Stimulated activated CD4-positive, alpha-beta T cell treated with anti-CD3 and anti-CD28 coated beads, Interleukin-15, amount 100 ng/mL, for 48 hours (primary cell): ENCODE measurements around the gene CLEC3A.
"Not testable (repeated sequence)": the region's sequence is repeated elsewhere in the genome, so short reads cannot be mapped to it uniquely, and the experiment has no call there.

ENCODE experiments used
- DNase-seq, 2 donors: peaks; one replicate each; pipeline ENCODE4 v3.0.0-alpha.2; 2020; ENCODE audit warnings: low read depth in 2 of 2

CLEC3A gene

DNA sequence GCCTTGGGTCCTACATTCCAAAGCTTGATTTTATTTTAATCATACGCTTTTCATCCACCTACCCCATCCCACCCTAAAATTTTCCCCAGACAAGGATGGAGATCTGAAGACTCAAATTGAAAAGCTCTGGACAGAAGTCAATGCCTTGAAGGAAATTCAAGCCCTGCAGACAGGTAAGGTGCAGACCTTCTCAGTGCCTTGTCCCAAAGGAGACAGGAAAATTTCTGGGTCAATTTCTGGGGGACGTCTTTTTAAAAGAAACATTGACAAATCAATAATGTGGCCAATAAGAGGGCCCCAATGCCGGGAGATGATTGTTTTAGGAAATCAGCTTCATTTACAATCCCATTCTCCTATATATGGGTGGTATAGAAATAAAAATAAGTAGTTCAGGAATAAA lies 5.7 kb downstream of the CLEC3A start:
- no peak for DNase-seq

DNA sequence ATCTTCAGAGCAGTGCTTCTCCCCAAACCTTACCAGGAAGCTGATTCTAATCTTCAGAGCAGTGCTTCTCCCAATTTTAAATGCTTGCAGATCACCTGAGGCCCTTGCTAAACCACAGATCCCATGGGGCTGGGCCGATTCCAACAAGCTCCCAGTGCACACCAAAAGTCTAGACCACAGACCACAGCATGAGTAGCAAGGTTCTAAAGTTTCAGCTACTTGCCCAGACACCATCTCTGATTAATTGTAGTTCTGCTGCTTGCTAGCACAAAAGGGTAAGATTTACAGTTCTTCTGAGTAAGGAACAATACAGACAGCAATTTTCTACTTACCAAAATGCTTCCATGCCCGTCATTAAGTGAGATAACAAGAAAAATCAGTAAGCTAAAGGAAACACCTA lies 12.2 kb downstream of the CLEC3A start:
- DNase-seq, result no peak

DNA sequence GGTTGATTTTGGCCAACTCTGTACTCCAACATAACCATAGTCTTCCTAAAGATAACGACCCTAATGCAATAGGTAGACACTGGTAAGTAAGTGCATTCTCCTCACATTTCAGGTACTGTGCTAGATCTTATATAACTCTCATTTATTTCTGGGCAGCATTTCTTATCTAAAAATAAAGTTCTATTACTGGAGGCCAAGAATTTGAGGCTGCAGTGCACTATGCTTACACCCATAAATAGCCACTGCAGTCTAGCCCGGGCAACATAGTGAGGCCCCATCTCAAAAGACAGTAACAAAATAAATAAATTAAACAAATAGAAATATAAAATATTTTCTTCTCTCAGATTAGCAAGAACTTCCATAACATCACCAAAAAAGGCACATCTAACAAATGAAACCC lies 12.7 kb downstream of the CLEC3A start:
- DNase-seq, result no peak

DNA sequence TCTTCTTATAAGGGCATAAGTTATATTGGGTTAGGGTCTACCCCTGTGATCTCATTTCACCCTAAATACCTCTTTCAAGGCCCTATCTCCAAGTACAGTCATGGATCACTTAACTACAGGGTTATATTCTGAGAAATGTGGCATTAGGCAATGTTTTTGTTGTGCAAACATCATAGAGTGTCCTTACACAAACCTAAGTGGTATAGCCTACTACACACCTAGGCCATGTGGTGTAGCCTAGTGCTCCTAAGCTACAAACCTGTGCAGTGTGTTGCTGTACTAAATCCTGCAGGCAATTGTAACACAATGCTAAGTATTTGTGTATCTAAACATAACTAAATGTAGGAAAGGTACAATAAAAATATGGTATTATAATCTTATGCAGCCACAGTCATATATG lies 18.0 kb downstream of the CLEC3A start:
- no peak for DNase-seq

DNA sequence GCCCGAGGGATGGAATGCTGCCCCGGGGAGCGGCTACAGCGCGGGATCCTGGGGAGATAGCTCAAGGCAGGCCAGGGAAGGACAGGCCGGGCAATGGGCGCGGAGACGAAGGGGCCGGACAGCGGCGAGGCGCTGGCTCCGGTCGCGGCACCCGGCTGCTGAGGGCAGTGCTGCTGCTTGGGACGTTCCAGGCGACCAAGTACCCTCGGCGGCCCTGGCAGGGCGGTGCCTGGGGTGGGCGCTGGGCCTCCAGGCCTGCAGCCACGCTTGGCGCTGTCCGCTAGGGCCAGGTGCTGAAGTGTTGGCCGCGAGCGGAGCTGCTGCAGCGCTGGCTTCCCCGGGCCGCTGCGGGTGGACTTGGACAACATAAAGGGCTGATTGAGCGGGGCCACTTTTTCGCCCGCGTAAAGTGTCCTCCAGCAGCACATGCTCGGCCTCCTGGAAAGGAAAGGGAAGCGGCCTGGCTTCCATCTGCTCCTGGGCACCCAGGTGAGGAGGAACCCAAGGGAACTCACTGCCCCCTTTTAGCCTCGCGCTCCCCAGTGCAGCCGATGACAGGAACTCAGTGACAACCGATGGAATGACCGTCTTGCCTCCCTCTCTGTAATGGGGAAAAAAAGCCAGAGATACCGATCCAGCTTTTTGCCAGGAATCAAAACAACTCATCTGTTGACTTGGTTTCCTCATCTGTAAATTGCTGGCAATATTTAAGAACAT lies 23.7 kb downstream of the CLEC3A start:
- peak in 1 of 2 donors; percentile 14 for DNase-seq

DNA sequence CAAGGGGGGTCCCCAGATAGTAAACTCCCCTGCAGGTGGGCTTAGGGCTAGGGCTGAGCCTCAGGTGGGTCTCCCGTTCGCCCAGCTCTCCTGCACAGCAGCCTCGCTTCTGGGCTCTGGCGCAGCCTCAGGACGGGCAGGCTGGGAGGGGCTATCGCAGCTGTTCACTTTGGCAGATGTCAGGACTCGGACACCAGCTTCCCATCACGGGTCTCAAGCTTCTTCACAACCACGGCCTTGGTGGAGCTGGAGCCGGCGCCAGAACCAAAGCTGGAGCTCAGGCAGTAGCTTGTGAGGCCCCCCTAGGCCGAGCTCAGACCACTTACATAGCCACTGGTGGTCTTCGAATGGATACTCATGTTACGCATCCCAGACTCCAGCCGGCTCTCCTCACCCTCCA lies 26.0 kb downstream of the CLEC3A start:
- no peak for DNase-seq

DNA sequence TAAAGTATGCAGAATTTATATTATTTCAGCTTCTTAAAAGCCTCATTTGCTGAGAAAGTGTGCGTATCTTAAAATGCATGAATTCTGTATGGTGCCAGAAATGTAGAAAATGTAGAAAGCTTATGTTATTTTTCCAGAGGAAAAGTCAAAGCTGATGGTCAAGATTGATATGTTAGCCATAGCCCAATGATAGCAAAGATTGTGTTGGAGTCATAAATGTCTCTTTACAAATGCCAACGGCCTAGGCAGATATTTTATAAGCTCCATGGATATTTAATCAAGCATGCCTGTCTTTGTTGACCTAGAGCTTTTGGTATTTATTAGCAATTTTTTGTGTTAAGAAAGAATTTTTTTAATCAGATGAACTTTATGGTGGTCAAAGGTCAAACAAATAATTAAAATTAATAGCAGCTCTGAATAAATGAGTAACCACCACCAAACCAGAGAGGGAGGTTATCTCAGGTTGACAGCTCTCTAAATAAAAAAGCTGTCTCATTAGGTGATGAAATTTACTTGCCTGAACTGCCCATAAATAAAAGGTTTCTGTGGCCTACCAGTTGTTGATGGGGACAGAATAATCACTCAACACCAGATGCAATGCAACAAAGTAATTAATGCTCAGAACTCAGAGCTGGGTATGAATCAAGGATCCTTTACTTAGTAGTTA lies 28.5 kb downstream of the CLEC3A start:
- no peak for DNase-seq

DNA sequence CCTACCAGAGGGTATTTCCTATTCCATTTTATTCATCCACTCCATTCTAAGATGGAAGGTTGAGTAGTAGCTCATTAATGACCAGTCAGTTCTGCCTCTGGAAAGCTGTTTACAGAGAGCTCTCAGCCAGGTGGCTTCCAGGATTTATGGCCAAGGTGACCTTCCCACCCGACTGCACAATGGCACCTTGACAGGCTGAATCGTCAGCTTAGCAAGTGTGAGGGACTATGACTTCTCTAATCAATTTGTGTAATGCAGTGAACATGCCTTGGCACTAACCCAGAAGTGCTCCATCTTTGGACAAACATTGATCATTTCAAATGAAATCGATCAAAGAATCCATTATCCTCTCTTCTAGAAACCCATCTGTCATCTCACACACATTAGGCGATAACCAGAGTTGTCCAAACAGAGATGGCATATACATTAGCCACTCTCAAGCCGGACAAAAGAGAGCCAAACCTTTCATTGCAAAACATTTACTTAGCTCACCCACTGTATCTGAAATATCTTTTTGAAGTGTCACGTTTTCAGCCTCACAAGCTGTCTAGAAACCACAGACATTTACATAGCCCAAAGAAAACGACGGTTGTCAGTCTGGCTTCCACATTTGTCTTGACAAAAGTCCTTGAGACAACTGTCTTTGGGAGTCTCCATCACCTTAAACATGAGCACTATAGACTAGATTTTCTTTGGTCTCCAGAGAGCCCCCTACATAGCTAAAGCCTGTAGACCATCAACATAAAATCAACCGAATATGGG lies 35.6 kb downstream of the CLEC3A start:
- no peak for DNase-seq

DNA sequence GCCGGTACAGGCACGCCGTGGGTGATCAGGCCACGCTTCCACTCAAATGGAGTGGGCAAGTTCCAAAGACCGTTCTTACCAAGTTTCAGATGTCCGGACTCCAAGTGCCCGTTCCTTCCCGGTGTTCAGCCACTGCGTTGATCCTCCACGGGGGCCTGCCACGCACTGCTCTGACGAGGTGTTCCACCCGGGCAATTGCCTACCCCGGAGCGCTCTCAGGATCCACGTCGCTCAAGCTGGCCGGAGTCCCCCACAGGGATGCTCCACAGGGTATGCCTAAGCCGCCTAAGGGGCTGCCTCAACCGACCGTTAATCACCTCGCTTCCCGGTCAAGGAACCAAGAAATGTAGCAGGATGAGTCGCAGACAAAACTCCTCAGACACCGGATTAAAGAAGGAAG lies 37.5 kb downstream of the CLEC3A start:
- not testable (repeated sequence) for DNase-seq

DNA sequence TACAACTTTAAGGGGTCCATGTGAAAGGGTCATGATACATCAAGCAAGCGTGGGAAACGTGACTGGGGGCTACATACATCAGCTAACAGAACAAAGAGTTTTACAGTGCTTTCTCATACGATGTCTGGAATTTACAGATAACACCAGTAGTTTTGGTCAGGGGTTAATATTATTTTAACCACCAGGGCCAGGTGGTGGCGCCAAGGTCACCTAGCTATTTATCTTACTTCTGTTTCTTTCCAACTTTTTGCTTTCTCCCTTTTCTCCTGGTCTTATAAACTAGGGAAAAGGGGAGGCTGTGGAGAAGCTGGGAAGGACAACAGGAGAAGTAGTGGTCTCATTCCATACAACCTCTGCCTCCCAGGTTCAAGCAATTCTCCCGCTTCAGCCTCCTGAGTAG lies 37.9 kb downstream of the CLEC3A start:
- DNase-seq, result no peak

DNA sequence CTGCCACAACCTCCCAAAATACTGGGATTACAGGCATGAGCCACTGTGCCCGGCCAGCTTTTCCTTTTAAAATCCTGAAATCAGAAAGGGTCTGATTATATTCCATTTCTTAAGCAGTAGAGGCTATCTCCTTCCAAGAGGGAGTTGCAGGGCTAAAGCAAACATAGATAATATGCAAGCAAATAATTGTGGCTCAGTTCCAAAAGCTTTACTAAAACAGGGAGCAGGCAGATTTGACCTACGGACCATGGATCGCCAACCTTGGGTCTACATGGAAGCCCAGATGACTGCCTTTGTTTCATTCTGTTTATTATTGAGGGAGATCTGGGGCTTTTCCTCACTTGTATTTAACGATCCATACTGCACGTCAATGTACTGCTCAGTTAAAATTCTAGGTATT lies 38.5 kb downstream of the CLEC3A start:
- DNase-seq, result no peak

DNA sequence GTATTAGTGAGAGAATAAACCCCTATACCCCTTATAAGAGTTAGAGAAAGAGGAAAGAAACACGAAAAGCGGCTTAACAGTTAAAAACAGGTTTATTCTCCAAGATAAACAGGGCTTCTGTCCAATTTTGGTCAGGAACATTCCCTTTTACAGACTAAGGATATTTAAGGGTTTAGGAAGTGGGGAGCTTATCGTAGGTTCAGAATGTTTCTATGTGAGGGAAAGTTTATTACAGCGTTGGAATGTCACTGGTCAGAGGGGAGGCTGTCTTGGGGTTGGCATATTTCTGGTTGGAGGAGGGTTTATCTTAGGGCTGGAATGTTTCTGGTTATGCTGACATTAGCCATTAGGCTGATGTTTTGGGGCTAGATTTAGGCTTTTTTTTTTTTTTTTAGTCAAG lies 43.0 kb downstream of the CLEC3A start:
- no peak for DNase-seq

DNA sequence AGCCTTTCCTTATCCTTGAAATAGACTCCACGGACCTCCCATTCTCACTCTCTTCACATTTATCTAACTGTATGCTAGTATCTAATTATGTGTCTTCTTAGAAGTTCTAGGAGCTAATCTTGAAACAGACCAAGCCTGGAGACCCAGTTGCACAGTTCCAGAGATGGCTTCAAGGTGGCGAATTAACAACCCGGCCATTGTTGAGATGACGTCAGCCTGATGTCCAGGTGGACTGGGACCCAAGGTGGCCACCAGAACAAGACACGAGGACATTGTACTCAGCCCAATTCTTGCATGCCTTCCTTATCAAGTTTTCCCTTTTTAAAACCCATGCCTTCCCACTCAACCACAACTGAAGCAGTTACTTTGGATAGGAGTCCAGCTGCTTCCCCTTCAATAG lies 47.6 kb downstream of the CLEC3A start:
- no peak for DNase-seq

DNA sequence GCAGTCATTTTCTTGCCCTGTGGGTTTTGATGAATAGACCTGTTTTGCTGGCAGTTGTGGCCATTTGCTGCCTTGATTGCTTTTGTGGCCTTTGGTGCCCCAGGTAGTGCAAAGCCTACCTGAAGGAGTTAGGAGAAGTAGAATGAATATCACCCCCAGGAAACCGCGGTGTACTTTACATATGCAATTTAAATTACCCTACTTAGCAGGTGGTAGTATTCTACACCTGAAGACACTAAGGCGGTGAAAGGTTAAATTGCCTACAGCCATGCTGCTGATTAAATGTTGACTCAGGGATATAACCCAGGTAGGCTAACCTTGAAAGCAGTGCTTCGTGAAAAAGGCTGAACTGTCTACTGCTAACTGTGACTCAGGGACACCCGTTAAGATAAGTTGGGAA lies 49.9 kb downstream of the CLEC3A start:
- no peak for DNase-seq

DNA sequence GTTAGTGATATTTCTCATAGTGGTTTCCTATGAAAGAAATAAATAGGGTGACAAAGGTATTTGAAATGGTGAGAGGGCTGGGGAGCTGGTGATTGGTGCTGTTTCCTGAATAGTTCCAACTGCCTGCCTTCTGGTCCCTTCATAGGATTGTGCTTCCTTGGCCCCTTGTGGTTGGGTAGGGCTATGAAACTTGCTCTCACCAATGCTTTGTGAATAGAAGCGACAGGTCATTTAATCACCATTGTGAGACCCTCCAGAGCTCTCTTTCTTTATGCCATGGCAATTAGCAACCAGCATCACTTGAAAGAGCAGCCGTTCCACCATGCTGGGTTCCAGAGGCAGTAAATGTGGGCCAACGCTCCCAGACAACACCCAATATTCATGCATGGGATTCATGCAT lies 53.5 kb downstream of the CLEC3A start:
- no peak for DNase-seq

DNA sequence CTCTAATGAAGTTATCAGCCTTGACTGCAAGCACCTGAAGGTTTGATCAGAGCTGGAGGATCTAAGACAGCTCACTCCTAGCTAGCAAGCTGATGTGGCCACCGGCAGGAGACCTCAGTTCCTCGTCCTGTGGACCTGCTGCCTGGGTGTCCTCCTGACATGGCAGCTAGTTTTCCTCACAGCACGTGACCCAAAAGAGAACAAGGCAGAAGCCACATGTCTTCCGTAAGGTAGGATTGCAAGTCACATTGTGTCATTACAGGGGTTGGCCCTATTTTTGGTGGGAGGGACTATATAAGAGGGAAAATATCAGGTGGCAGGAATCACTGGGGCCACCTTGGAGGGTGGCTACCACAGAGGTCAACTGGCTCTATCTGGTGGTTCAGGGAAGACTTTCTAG lies 59.0 kb downstream of the CLEC3A start:
- no peak for DNase-seq
